ENCODE results near the gene CAMK2D. TPM values are rescaled to one million over a fixed set of nuclear protein-coding genes. Genes with fewer than 3 reads are reported as not detected.

Gene CAMK2D
- total RNA-seq, 4 donors from 2014 or later: 45.9 to 67.1 (median 56.2) TPM

DNA sequence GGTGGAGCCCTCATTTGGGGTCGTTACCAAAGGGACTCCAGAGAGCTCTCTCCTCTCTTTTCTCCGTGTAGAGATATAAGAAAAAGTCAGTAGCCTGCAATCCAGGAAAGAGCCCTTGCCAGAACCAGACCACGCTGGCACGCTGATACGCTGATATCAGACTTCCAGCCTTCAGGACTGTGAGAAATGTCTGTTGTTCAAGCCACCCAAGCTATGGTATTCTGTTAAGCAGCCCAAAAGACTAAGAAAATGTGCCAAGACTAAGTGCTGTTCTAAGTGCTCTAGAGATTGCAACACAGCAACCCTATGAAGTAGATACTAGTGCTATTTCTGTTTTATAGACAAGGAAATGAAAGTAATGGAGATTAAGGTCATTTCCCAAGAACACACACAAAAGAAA, 205.7 kb downstream of the CAMK2D start:
- Histone ChIP-seq H3K9me3 (no peaks in the 10 kb centered on the region), H3K4me3 (no peak overlapping the region)
- 83 to 100% methylated on average over 1 of the region's 5 CpGs for WGBS, 2 donors (ENCODE audit: low coverage in 1 of 2)

DNA sequence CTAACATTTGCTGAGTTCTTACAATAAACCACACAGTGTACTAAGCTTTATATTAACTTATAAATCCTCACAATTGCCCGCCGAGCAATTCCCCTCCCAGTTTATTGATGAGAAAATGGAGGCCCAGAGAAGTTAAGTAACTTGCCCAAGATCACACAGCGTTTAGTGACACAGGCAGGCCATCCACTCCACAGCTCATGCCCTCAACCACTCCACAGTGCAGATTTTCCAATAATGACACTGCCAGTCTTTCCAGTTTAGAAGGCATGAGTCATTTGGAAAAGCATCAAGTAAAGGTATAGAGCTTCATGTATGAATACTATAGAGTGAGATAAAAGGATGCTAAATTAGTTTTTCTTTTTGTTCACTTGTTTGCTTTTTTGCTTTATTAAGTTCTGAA, 208.5 kb downstream of the CAMK2D start:
- Histone ChIP-seq H3K4me3 (no peak overlapping the region), H3K27me3 (no peaks in the 10 kb centered on the region), H3K36me3 (peaks cover 0 to 8% of the 10 kb centered on the region in 2 donors), H3K9me3 (no peaks in the 10 kb centered on the region), H3K27ac (no peak overlapping the region), H3K4me1 (no peaks in the 10 kb centered on the region)
- TF ChIP-seq EP300 (IDR thresholded peaks at IDR 0.05) (no peak), POLR2AphosphoS5 (IDR thresholded peaks at IDR 0.05) (no peak), POLR2A (IDR thresholded peaks at IDR 0.05) (no peak)
- TF ChIP-seq, protein P1, sequence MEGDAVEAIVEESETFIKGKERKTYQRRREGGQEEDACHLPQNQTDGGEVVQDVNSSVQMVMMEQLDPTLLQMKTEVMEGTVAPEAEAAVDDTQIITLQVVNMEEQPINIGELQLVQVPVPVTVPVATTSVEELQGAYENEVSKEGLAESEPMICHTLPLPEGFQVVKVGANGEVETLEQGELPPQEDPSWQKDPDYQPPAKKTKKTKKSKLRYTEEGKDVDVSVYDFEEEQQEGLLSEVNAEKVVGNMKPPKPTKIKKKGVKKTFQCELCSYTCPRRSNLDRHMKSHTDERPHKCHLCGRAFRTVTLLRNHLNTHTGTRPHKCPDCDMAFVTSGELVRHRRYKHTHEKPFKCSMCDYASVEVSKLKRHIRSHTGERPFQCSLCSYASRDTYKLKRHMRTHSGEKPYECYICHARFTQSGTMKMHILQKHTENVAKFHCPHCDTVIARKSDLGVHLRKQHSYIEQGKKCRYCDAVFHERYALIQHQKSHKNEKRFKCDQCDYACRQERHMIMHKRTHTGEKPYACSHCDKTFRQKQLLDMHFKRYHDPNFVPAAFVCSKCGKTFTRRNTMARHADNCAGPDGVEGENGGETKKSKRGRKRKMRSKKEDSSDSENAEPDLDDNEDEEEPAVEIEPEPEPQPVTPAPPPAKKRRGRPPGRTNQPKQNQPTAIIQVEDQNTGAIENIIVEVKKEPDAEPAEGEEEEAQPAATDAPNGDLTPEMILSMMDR (IDR thresholded peaks at IDR 0.05): no peak
- WGBS, 2 donors (ENCODE audit: low coverage in 1 of 2): 89% methylated on average over 3 of the region's 3 CpGs; no CpG with 5 or more reads in 1 of the 2 donors
- ATAC-seq: no peak

More for the DNA sequence above, 205.7 kb downstream of the CAMK2D start:
- Histone ChIP-seq H3K27me3 (no peaks in the 10 kb centered on the region), H3K36me3 (peaks cover 0 to 5% of the 10 kb centered on the region in 2 donors), H3K27ac (no peak overlapping the region), H3K4me1 (no peaks in the 10 kb centered on the region)
- no peak for TF ChIP-seq POLR2A (IDR thresholded peaks at IDR 0.05)
- TF ChIP-seq, protein P1 (IDR thresholded peaks at IDR 0.05): no peak
- no peak for TF ChIP-seq EP300 (IDR thresholded peaks at IDR 0.05)
- TF ChIP-seq POLR2AphosphoS5 (IDR thresholded peaks at IDR 0.05): no peak
- peak; percentile 77 for ATAC-seq

DNA sequence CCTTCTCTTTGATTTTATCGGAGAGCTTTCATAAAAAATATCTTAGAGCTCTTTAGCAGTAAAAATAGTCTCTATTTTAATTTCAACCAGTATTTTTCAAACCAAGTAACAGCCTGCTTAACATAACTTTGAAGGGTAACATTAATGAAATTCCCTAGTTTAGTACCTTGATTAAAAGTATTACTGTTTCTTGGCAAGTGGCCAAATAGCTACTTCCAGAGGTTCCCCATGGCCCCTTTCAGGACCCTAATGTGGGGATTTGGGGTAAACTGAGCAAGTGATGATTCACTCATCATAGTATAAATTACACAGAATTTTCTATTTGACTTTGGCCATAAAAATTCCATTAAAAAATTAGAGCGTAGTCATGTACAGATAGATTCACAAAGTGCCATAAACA, 211.0 kb downstream of the CAMK2D start:
- no peak for ATAC-seq
- Histone ChIP-seq H3K27ac (no peak overlapping the region), H3K4me1 (peaks cover 0 to 8% (median 3%) of the 10 kb centered on the region in 3 donors), H3K36me3 (peaks cover 0 to 8% of the 10 kb centered on the region in 2 donors), H3K27me3 (no peaks in the 10 kb centered on the region), H3K4me3 (no peak overlapping the region), H3K9me3 (no peaks in the 10 kb centered on the region)
- 91 to 94% methylated on average over 2 of the region's 2 CpGs for WGBS, 2 donors (ENCODE audit: low coverage in 1 of 2)
- no peak for TF ChIP-seq EP300 (IDR thresholded peaks at IDR 0.05)
- TF ChIP-seq, protein P1 (IDR thresholded peaks at IDR 0.05): no peak
- no peak for TF ChIP-seq POLR2A (IDR thresholded peaks at IDR 0.05)
- no peak for TF ChIP-seq POLR2AphosphoS5 (IDR thresholded peaks at IDR 0.05)

DNA sequence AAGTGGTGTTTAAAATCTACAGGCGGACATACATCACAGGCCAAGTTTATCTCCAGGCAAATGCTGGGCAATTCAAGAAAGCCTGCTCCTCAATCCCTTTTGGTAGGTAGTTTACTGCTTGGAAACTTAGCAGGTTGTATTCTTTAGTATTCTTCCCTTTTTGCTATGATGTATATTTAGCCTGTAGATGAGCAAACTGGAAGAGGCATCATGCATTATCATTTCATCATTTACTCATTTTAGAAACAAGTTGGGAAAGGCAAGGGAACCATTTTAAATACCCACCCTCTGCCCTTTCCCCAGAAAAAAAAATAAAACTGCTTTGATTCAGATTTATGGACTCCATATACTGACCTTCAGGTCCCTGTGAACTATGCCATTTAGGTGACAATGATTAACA, 213.2 kb downstream of the CAMK2D start:
- Histone ChIP-seq H3K27me3 (no peaks in the 10 kb centered on the region), H3K27ac (peak overlapping the region in 3 of 4 donors; percentile 41 to 46 (median 43))
- no peak for ATAC-seq

More for the DNA sequence above, 213.2 kb downstream of the CAMK2D start:
- H3K9me3 ChIP-seq: no peaks in the 10 kb centered on the region
- H3K36me3 ChIP-seq: peaks cover 0 to 8% of the 10 kb centered on the region in 2 donors
- 100% methylated on average over 1 of the region's 1 CpG for WGBS, 2 donors (ENCODE audit: low coverage in 1 of 2)
- peaks cover 0 to 8% (median 3%) of the 10 kb centered on the region in 3 donors for H3K4me1 ChIP-seq
- no peak overlapping the region for H3K4me3 ChIP-seq
- TF ChIP-seq EP300 (IDR thresholded peaks at IDR 0.05) (no peak), POLR2A (IDR thresholded peaks at IDR 0.05) (no peak), POLR2AphosphoS5 (IDR thresholded peaks at IDR 0.05) (no peak)
- TF ChIP-seq, protein P1 (IDR thresholded peaks at IDR 0.05): no peak
